HS-27A (cell line): ENCODE measurements around the gene CLIC5.

Experiments
- DNase-seq: peaks from one replicate; pipeline ENCODE4 v3.0.0-alpha.2; 2012; ENCODE audit warnings: low read depth, missing footprints

CLIC5 gene

DNA sequence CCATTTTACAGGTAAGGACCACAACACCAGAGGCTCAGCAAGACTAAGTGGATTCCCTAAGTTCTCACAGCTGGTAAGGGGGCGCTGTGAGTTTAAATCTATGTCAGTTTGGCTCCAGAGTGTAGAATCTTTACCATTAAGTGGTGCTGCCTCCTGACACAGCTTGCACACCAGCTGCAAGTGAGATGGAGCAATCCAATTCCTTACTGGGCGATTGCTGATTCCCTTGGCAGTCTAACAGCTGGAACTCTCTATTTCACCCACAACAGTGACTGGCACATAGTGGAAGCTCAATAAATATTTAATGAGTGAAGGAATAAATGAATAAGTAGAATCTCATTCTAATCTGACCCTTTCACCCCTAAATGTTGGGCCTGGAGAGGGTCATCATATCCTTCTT, 176.7 kb downstream of the CLIC5 start:
- DNase-seq, result no peak

DNA sequence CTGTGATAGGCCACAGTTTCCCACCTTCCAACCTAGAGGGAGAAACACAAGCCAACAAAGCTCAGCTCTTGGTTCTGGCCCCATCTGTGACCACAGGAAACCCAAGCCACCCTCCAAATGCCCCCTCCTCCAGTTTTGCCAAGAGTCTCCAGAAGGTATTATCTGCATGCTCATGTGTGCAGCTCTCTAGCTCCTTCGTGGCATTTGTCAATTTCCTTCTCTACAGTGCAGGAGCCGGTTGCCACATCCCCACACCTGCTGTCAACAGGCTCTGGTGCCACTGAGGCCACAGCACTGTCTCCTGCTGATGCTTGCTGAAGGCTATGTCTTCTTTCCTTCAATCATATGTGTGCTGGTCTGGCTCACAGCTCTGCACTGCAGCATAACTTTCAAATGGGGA, 177.2 kb downstream of the CLIC5 start:
- no peak for DNase-seq

DNA sequence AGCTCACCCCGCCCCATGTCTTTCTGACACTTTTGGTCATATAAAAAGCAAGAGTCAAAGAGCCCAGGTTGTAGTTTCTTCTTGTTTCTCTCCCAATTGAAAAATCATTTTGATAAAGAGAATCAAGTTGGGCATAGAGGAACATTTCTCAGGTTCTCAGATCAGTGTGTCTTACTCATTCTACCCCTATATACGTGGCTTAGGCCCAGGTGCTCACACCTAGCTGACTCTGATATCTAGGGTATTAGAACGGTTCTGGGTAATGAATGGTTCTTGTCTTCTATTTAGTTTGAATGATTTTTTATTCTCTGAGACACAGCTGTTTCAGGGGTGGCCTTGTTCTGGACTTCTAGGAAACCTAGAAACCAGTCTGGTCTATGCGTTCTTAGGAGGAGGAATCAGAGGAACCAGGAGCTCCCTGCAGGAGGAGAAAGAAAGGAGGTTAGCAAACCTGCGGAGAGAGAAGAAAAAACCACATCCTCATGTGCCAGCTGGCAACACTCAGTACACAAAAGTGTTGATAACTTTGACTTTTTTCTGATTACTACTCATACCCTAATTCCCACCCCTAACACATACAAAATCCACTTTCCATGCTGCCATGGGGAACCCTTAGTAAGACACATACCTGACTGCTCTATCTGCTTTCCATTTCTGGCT, 178.0 kb downstream of the CLIC5 start:
- DNase-seq, result no peak

DNA sequence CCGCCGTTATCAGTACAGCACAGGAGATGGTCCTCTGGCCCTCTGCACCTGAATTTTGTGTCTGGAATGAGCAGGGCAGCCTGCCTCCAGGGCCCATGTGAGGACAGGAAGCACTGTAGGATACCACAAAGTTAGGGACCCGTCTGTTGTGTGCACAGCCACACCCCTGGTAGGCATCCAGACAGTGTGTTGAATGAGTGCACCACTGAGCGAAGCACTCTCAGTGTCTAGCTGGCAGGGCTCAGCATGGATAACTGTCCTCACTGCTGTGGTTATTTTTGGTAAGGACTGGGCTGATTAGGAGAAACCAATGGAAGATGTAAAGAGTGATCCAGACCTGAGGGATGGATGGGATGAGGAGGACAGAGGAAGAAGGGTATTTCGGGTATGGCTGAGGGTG, 178.7 kb downstream of the CLIC5 start:
- DNase-seq, result no peak

DNA sequence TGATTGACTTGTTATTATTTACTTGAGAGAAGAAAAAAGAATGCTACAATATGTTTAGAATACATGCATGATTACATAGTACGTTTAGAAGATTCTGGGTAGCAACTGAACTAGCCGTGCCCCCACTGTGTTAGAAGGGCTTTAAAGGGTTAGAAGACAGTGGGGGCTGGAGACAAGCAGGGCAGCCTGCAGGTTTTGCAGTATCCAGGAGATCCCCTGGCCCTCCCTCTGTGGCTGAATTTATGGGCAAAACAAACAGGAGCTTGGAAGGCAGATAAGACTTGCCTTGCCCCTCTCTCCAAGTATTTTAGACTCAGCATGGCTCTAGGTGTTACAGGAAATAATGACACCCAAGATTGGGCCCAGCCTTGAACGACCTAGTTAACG, 179.2 kb downstream of the CLIC5 start:
- DNase-seq, result no peak

DNA sequence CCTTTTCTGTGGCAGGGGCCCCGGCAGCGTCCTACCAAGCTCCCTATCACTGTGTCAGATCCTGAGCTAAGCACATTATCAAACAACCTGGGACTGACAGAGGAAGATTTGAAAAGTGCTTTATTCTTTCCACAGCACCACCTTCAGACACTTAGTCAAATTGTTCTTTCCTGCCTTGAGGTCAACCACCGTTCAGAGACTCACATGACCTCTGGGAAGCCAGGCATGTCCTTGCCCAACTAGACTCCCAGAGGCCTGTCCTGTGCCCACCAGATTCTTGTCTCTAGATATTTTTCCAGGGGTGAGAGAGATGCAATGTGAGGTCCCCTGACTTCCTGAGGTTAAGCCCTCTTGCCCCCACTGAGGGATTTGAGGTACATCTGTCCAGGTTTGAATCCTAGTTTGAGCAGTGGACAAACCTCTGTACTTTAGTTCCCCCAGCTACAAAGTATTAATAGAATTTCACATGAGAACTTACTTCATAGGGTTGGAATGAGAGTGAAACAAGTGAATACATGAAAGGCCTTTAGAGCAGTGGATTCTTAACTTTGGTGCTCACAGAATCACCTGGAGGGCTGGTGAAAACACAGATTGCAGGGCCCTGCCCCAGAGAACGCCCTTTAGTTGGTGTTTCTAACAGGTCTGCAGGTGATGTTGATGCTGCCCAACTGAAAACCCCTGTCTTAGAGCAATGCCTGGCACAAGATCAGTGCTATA, 179.8 kb downstream of the CLIC5 start:
- no peak for DNase-seq

DNA sequence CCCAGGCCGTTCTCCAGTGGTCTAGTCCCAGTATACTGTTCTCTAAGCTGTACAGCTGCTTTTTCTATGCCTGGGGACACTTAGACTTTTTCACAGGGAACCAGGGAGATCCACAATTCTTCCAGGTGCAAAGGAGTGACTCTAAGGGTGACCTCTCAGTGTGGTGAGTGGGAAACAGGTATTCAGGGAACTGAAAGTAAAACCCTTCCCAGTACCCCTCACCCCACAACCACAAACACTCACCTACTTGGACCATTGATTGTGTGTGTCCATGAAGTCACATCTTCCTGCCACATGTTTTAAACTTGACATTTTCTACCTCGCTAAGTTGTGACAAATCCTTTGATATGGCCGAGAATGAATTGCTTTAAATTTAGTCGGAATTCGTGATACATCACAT, 183.6 kb downstream of the CLIC5 start:
- DNase-seq, result no peak
